K562 (cell line): ENCODE measurements around the gene ASCC3. TPM values are rescaled to one million over a fixed set of nuclear protein-coding genes. Genes with fewer than 3 reads are reported as not detected.

ENCODE experiments used
- ATAC-seq: fragments of 200-7000 bp; cut with Tn5 transposase; 3 replicates; pipeline ENCODE4 v1.9.1; 2020; ENCODE audit warnings: moderate library complexity
- BruUV-seq: library from RNA; stranded (reverse); fragments of 400-500 nt; replicated peaks from 2 replicates; lab custom pipeline; 2021; lab: Mats Ljungman, UMichigan
- CTCF ChIA-PET: fragments of 300-600 bp; formaldehyde crosslinking; extraction: SDS; loops from one replicate; lab custom pipeline; 2021; ENCODE audit warnings: low intra/inter-chr PET ratio; lab: Yijun Ruan, JAX
- POLR2A ChIA-PET: fragments of 300-600, 350-650 bp; sonication (Branson Sonifier 250); formaldehyde crosslinking; extraction: SDS; loops from one replicate; lab custom pipeline; 2021; ENCODE audit warnings: antibody characterized with exemption, inconsistent platforms; lab: Yijun Ruan, JAX
- DNase-seq, 4 experiments: peaks; one replicate each; pipeline versions ENCODE4 v3.0.0 to v3.0.0-alpha.2; 2011 to 2018; ENCODE audit warnings: low spot score in 3 of 4, mixed read lengths in 3 of 4; ENCODE audit errors: extremely low read depth in 1 of 4
- FAIRE-seq: peaks from 2 replicates; lab custom pipeline; 2011; peaks lifted over from hg19 to GRCh38; lab: Jason Lieb, UNC
- H2AFZ ChIP-seq: 2 replicates; pipeline ENCODE4 v1.6.0; 2011; ENCODE audit warnings: low read depth, low read length, control low read depth, inconsistent platforms
- H3K27ac ChIP-seq: fragments of 200-600 bp; 3 replicates; pipeline ENCODE4 v1.8.0; 2011; ENCODE audit warnings: low read depth, mild to moderate bottlenecking, control low read depth, inconsistent platforms, low read length, moderate library complexity, mixed read lengths; ENCODE audit errors: extremely low read depth
- H3K27me3 ChIP-seq, 2 experiments: fragments of 300-600 bp in 1 of 2; 2 replicates in 1 of 2; 3 replicates in 1 of 2; pipeline versions ENCODE4 v1.6.0 to v1.8.0; 2011; ENCODE audit warnings: inconsistent platforms in 2 of 2, low read length in 2 of 2, mild to moderate bottlenecking in 1 of 2, mixed read lengths in 1 of 2, moderate library complexity in 1 of 2; ENCODE audit not compliant: control insufficient read depth in 2 of 2, insufficient read depth in 2 of 2
- H3K36me3 ChIP-seq: fragments of 300-600 bp; 3 replicates; pipeline ENCODE4 v1.8.0; 2011; ENCODE audit warnings: mild to moderate bottlenecking, low read length, inconsistent platforms; ENCODE audit not compliant: control insufficient read depth, insufficient read depth
- H3K4me1 ChIP-seq, 2 experiments: fragments of 200-600 bp in 1 of 2; replicated peaks in 1 of 2; 2 replicates in 1 of 2; 3 replicates in 1 of 2; pipeline versions ENCODE4 v1.5.1 to v1.8.0; 2011; ENCODE audit warnings: inconsistent platforms in 2 of 2, low read length in 2 of 2, mild to moderate bottlenecking in 1 of 2, mixed read lengths in 1 of 2, moderate library complexity in 1 of 2; ENCODE audit not compliant: control insufficient read depth in 2 of 2, insufficient read depth in 2 of 2
- H3K4me2 ChIP-seq: 2 replicates; pipeline ENCODE4 v1.6.1; 2011; ENCODE audit warnings: low read length, control low read depth, inconsistent platforms, mixed read lengths; ENCODE audit not compliant: insufficient read depth
- H3K4me3 ChIP-seq: fragments of 200-600 bp; sonication (generic), shearing (Covaris generic); 2 replicates; pipeline ENCODE4 v1.5.1; 2016; ENCODE audit warnings: control low read depth, inconsistent platforms
- H3K79me2 ChIP-seq: fragments of 200-600 bp; 3 replicates; pipeline ENCODE4 v1.8.0; 2011; ENCODE audit warnings: low read length, inconsistent platforms; ENCODE audit not compliant: control insufficient read depth, insufficient read depth
- H3K9ac ChIP-seq, 2 experiments: 2 replicates each; pipeline versions ENCODE4 v1.6.0 to v1.6.1; 2011; ENCODE audit warnings: low read depth in 2 of 2, low read length in 2 of 2, control low read depth in 1 of 2, inconsistent platforms in 1 of 2, mild to moderate bottlenecking in 1 of 2, mixed read lengths in 1 of 2; ENCODE audit not compliant: insufficient read depth in 1 of 2
- H3K9me1 ChIP-seq: one replicate; pipeline ENCODE4 v1.6.0; 2011; ENCODE audit warnings: inconsistent platforms, mild to moderate bottlenecking, low read length, moderate library complexity; ENCODE audit not compliant: control insufficient read depth, insufficient read depth
- H3K9me3 ChIP-seq: replicated peaks from 2 replicates; pipeline ENCODE4 v1.5.1; 2011; ENCODE audit warnings: low read depth, low read length, inconsistent platforms; ENCODE audit not compliant: control insufficient read depth, insufficient read depth
- H4K20me1 ChIP-seq: replicated peaks from 2 replicates; pipeline ENCODE4 v1.6.1; 2011; ENCODE audit warnings: low read length, inconsistent platforms, mixed read lengths; ENCODE audit not compliant: control insufficient read depth, insufficient read depth
- BACH1 ChIP-seq: fragments of 200-800 bp; sonication (Bioruptor generic); IDR thresholded peaks from 2 replicates; pipeline ENCODE4 v1.6.1; 2016; ENCODE audit warnings: missing genetic modification characterization, missing compliant biosample characterization
- BMI1 ChIP-seq: fragments of 150-350 bp; IDR thresholded peaks from 2 replicates; pipeline ENCODE4 v1.6.1; 2014; ENCODE audit warnings: low read length
- CREM ChIP-seq: IDR thresholded peaks from 2 replicates; pipeline ENCODE4 v1.6.1; 2014; ENCODE audit warnings: antibody characterized with exemption, low read depth
- HNRNPLL ChIP-seq: fragments of 200-400 bp; formaldehyde crosslinking; IDR thresholded peaks from 2 replicates; pipeline ENCODE4 v1.6.1; 2017; ENCODE audit warnings: low read length, low read depth, mild to moderate bottlenecking; ENCODE audit not compliant: poor library complexity, severe bottlenecking
- KDM4B ChIP-seq, 2 experiments: fragments of 450-650 bp in 1 of 2; sonication (generic) in 1 of 2; IDR thresholded peaks; 2 replicates each; pipeline ENCODE4 v1.6.1; 2016 to 2017; ENCODE audit warnings: borderline replicate concordance in 2 of 2, antibody characterized with exemption in 1 of 2, low read depth in 1 of 2, mild to moderate bottlenecking in 1 of 2
- MLLT1 ChIP-seq, 2 experiments: fragments of 450-650 bp; IDR thresholded peaks; 2 replicates each; pipeline ENCODE4 v1.6.1; 2016
- RBFOX2 ChIP-seq: fragments of 200-400 bp; formaldehyde crosslinking; IDR thresholded peaks from 2 replicates; pipeline ENCODE4 v1.6.1; 2017; ENCODE audit warnings: low read depth, mild to moderate bottlenecking, low read length, moderate library complexity
- ZBTB34 ChIP-seq: fragments of 250-450 bp; sonication (Bioruptor Pico); IDR thresholded peaks from 2 replicates; pipeline ENCODE4 v1.8.0; 2021; ENCODE audit warnings: mild to moderate bottlenecking, moderate library complexity
- ZFPM2 ChIP-seq: fragments of 250-450 bp; sonication (Bioruptor Pico); IDR thresholded peaks from 2 replicates; pipeline ENCODE4 v1.5.1; 2022; ENCODE audit warnings: mild to moderate bottlenecking
- ZNF277 ChIP-seq: fragments of 250-450 bp; sonication (Bioruptor Pico); IDR thresholded peaks from 2 replicates; pipeline ENCODE4 v1.8.0; 2022; ENCODE audit warnings: inconsistent platforms, mild to moderate bottlenecking, moderate library complexity, borderline replicate concordance
- ZZZ3 ChIP-seq: fragments of 450-650 bp; IDR thresholded peaks from 2 replicates; pipeline ENCODE4 v1.6.1; 2016; ENCODE audit warnings: antibody characterized with exemption, mild to moderate bottlenecking, moderate library complexity
- WGBS: fragments of 100-300 bp; shearing (Covaris generic); methylation state at CpG from one replicate; pipeline ENCODE4 v1.1.6; 2016; ENCODE audit warnings: low coverage, mixed read lengths; ENCODE audit not compliant: insufficient coverage; ENCODE audit errors: missing lambda C conversion rate; 5-methylcytosine and 5-hydroxymethylcytosine counted together
- in situ Hi-C: fragments of 300-500 bp; cut with MboI; formaldehyde crosslinking; loops from 4 replicates; pipeline ENCODE4 v1.15.0; 2018; ENCODE audit warnings: inconsistent platforms, mixed read lengths
- intact Hi-C: fragments of 100-400 bp; cut with micrococcal nuclease; formaldehyde crosslinking; loops from 2 replicates; pipeline ENCODE4 v1.14.2; 2022
- polyA plus RNA-seq, 8 experiments: library from polyadenylated mRNA; depleted of rRNA in 4 of 8; stranded (reverse) in 5 of 8; unstranded in 3 of 8; fragments of >200 nt; fragmentation: Nextera tagmentation in 2 of 8; fragmentation: Illumina TruSeq in 1 of 8; extraction: Ambion mirVana in 2 of 8; extraction: Trizol in 1 of 8; gene quantifications; 2 replicates each; pipeline versions ENCODE4 v1.2.1 to v1.2.3, GENCODE V29; 2011 to 2014; ENCODE audit warnings: inconsistent platforms in 1 of 8, missing spikeins in 1 of 8
- total RNA-seq, 7 experiments: library from RNA; depleted of rRNA in 6 of 7; stranded (reverse); fragments of >200 nt in 6 of 7; fragmentation: Illumina TruSeq in 2 of 7; extraction: Trizol in 2 of 7; gene quantifications; 2 replicates each; pipeline versions ENCODE4 v1.2.1 to v1.2.3, GENCODE V29; 2011 to 2021; ENCODE audit warnings: low replicate concordance in 1 of 7

ASCC3 gene
- total and polyA plus RNA-seq, 9 of the 15 experiments (the other 6 are each of a cell fraction or from before 2014, with no cell fraction given): 16.1 to 56.1 (median 33.9) TPM

GRCh38 chr6:100768816-100769351, 112.2 kb downstream of the ASCC3 start:
- intact Hi-C loops: no loop called here
- H3K9me1 ChIP-seq: no peaks in the 10 kb centered on the region
- H3K4me1 ChIP-seq: no peaks in the 10 kb centered on the region
- DNase-seq (no peak), ATAC-seq (no peak), FAIRE-seq (no peak)
- in situ Hi-C loops: no loop called here
- TF ChIP-seq BMI1 (no peak), HNRNPLL (no peak), ZFPM2 (CRISPR knock-in tag) (no peak)
- 0 out of 2 replicates have a peak, but pooled peaks cover 4% of the 10 kb centered on the region for H3K9me3 ChIP-seq
- CTCF ChIA-PET: no interaction called here
- no peak overlapping the region for H3K27ac ChIP-seq
- no peak overlapping the region for H3K4me3 ChIP-seq
- no peak overlapping the region for H3K4me2 ChIP-seq
- H3K79me2 ChIP-seq: no peaks in the 10 kb centered on the region
- POLR2A ChIA-PET: no interaction called here
- no TSS peak for BruUV-seq
- H2AFZ ChIP-seq: no peak overlapping the region
- peaks cover 25% of the 10 kb centered on the region; the same call in 2 of the 3 replicates for H3K36me3 ChIP-seq
- no peak overlapping the region for H3K9ac ChIP-seq
- no peaks in the 10 kb centered on the region for H3K27me3 ChIP-seq
- H4K20me1 ChIP-seq: no peaks in the 10 kb centered on the region
- 35% methylated on average over 1 of the region's 1 CpG for WGBS

- no peak overlapping the region for H3K4me3 ChIP-seq
- H3K27ac ChIP-seq: no peak overlapping the region
- H3K9ac ChIP-seq: no peak overlapping the region
- H3K36me3 ChIP-seq: peaks cover 41% of the 10 kb centered on the region; the same call in 2 of the 3 replicates
- DNase-seq (no peak), ATAC-seq (no peak), FAIRE-seq (no peak)
- BruUV-seq: no TSS peak
- WGBS: 96% methylated on average over 2 of the region's 2 CpGs
- no peaks in the 10 kb centered on the region for H4K20me1 ChIP-seq
- POLR2A ChIA-PET: no interaction called here
- CTCF ChIA-PET: no interaction called here
- intact Hi-C loops: no loop called here
- H3K9me1 ChIP-seq: no peaks in the 10 kb centered on the region
- H3K27me3 ChIP-seq: no peaks in the 10 kb centered on the region
- H3K9me3 ChIP-seq: peaks cover 4% of the 10 kb centered on the region; the same call in 1 of the 2 replicates
- no peaks in the 10 kb centered on the region for H3K79me2 ChIP-seq
- H3K4me1 ChIP-seq: no peaks in the 10 kb centered on the region
- in situ Hi-C loops: no loop called here
- H3K4me2 ChIP-seq: no peak overlapping the region
- no peak overlapping the region for H2AFZ ChIP-seq
- TF ChIP-seq ZZZ3 (no peak), BACH1 (tag) (no peak), ZNF277 (CRISPR knock-in tag) (no peak), KDM4B (IDR thresholded peaks at IDR 0.05; ENCODE audit: borderline replicate concordance in 2 of 2, low read depth in 1 of 2) (no peak), ZBTB34 (no peak), MLLT1 (IDR thresholded peaks at IDR 0.05) (no peak), RBFOX2 (no peak), CREM (no peak)
Observed at GRCh38 chr6:100763617-100764241, 117.4 kb downstream of the ASCC3 start.
